ENCODE measurements around the gene PLCD1.
"Not testable (repeated sequence)": the region's sequence is repeated elsewhere in the genome, so short reads cannot be mapped to it uniquely, and the experiment has no call there.

PLCD1 gene

GRCh38 chr3:38029400-38030125 is at the start of gene PLCD1:
Gene PLCD1, minus strand, starts transcription at chr3:38029642. Its CDS starts 103 bp downstream, at chr3:38029539.
- DNase-seq, result no peak

GRCh38 chr3:38077073-38077472 is 47.6 kb upstream of the PLCD1 start:
- DNase-seq, result not testable (repeated sequence)

- no peak for DNase-seq
Measured at GRCh38 chr3:38070013-38070412, 40.6 kb upstream of the PLCD1 start.

- no peak for DNase-seq
Measured at GRCh38 chr3:38067508-38068233, 38.2 kb upstream of the PLCD1 start.

- DNase-seq, result not testable (repeated sequence)
Measured at GRCh38 chr3:38064453-38064852, 35.0 kb upstream of the PLCD1 start.

GRCh38 chr3:38062809-38063208 is 33.4 kb upstream of the PLCD1 start:
- no peak for DNase-seq

- DNase-seq, result no peak
Measured at GRCh38 chr3:38059591-38059990, 30.1 kb upstream of the PLCD1 start.

GRCh38 chr3:38059148-38059547 is 29.7 kb upstream of the PLCD1 start:
- no peak for DNase-seq

- DNase-seq, result no peak
Measured at GRCh38 chr3:38054499-38055001, 25.1 kb upstream of the PLCD1 start.

GRCh38 chr3:38053813-38054498 is 24.5 kb upstream of the PLCD1 start:
- not testable (repeated sequence) for DNase-seq

- DNase-seq, result not testable (repeated sequence)
Measured at GRCh38 chr3:38053286-38053685, 23.8 kb upstream of the PLCD1 start.

GRCh38 chr3:38051131-38051530 is 21.7 kb upstream of the PLCD1 start:
- no peak for DNase-seq

- no peak for DNase-seq
Measured at GRCh38 chr3:38049358-38050126, 20.1 kb upstream of the PLCD1 start.

- no peak for DNase-seq
Measured at GRCh38 chr3:38047896-38048295, 18.5 kb upstream of the PLCD1 start.

- no peak for DNase-seq
Measured at GRCh38 chr3:38046821-38047220, 17.4 kb upstream of the PLCD1 start.

- no peak for DNase-seq
Measured at GRCh38 chr3:38046027-38046426, 16.6 kb upstream of the PLCD1 start.

- no peak for DNase-seq
Measured at GRCh38 chr3:38043486-38043885, 14.0 kb upstream of the PLCD1 start.

GRCh38 chr3:38040401-38040800 is 11.0 kb upstream of the PLCD1 start:
- DNase-seq, result no peak

- no peak for DNase-seq
Measured at GRCh38 chr3:38039899-38040261, 10.4 kb upstream of the PLCD1 start.

GRCh38 chr3:38039101-38039898 is 9.9 kb upstream of the PLCD1 start, which contains the start of gene DLEC1:
Gene DLEC1, plus strand, starts transcription at chr3:38039208. Its CDS starts 18 bp downstream, at chr3:38039226.
- DNase-seq, result no peak

- DNase-seq, result no peak
Measured at GRCh38 chr3:38038447-38038911, 9.0 kb upstream of the PLCD1 start.

GRCh38 chr3:38036906-38037305 is 7.5 kb upstream of the PLCD1 start:
- DNase-seq, result no peak

Measured in NCI-H187 treated with DMSO at 0.1 percent for 48 hours (cell line).